HG03025 (cell line): Measurements from ENCODE around the gene CD300H.

ENCODE experiments used
- ATAC-seq: cut with Tn5 transposase; IDR thresholded peaks from one replicate; pipeline ENCODE4 v1.9.1; 2021; ENCODE audit warnings: mild to moderate bottlenecking, moderate library complexity; ENCODE audit not compliant: unreplicated experiment, low FRiP score

Gene CD300H

GRCh38 chr17:74554909-74555308 lies 12.4 kb downstream of the CD300H start:
- ATAC-seq: no peak

- no peak for ATAC-seq
These were observed 15.3 kb downstream of the CD300H start for GRCh38 chr17:74552037-74552436.

GRCh38 chr17:74550602-74551001 lies 16.7 kb downstream of the CD300H start:
- no peak for ATAC-seq

- no peak for ATAC-seq
These were observed 18.0 kb downstream of the CD300H start for GRCh38 chr17:74549343-74549742.

DNA sequence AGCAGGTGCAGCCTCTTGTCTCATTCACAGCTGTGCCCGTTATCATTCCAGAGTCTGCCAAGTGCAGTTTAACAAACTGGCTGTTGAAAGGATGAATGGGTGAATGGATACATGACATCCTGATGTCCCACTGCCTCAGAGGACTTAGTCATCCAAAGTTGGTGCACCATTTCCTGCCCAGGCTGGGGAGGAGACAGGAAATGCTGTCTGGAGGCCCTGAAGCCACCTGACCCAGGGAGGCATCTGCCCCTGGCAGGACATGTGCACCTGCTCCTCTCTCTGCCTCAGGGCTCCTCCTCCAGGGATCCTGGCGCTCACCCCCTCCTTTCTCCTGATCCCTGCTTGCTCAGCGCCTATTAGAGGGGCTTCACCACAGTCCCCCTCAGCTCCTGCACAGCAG lies 19.6 kb downstream of the CD300H start:
- ATAC-seq: no peak

- ATAC-seq: no peak
These were observed 20.0 kb downstream of the CD300H start for GRCh38 chr17:74547264-74547663.

GRCh38 chr17:74546586-74546985 lies 20.7 kb downstream of the CD300H start:
- no peak for ATAC-seq

DNA sequence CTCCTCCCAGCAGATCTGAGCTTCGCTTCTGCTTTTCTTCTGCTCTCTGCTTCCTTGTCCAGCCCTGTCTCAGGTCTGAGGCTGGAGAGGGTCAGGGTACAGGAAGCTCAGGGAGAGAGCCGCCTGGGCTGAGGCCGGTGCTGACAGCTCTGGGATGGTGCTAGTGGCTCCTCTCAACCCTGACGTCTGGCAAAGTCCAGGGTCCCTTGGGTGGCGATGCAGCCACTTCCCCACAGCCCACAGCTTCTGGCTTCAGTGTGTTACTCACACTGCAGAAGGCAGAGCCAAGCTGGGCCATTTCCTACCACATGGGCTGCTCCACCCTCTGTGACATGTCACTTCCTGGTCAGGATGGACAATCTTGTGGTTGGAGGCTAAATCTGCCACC lies 21.5 kb downstream of the CD300H start, which contains the start of gene CD300C:
Gene CD300C (minus strand): TSS at position 273 of the 388 bp plus-strand sequence. CDS start 333 bp downstream, outside the sequence.
- ATAC-seq: no peak

- ATAC-seq: no peak
These were observed 22.1 kb downstream of the CD300H start for GRCh38 chr17:74544991-74545842.

DNA sequence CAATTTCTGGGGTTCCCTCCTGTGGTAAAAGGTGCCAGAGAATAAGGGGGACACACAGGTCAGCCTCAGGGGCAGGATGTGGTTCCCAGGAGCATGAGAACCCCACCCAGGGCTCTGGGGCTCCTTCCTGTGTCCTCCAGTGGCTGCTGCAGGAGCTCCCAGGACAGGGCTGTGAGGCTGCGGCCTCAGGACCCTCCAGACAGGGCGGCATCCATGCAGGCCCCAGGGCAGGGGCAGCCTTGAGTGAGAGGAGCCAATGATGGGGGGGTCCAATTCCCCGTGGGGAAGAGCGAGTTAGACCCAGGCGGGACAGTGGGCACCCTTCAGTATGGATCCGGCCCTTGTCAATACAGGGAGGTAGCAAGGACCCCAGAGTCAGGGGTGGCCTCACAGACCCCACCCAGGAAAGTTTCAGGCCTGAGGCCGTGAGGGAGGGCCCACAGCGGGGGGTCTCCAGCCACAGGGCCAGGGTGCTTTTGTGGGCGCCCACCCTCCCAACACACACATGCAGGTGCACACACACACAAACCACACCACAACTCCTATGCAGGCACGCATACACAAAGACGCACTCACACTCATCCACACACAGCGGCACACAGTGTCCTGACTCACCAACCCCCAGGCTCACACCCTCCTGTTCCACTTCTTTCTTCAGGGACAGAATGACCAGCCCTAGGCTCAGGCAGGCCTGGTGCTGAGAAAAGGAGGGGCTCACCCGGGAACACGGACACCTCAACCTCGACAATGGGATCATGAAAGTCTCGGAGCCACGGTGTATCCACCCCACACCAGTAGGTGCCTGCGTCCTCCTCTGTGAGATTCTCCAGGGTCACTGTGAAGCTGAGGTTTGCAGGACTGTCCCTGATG lies 23.2 kb downstream of the CD300H start:
- no peak for ATAC-seq

GRCh38 chr17:74543406-74543805 lies 23.9 kb downstream of the CD300H start:
- no peak for ATAC-seq

GRCh38 chr17:74542727-74543383 lies 24.5 kb downstream of the CD300H start:
- no peak for ATAC-seq

DNA sequence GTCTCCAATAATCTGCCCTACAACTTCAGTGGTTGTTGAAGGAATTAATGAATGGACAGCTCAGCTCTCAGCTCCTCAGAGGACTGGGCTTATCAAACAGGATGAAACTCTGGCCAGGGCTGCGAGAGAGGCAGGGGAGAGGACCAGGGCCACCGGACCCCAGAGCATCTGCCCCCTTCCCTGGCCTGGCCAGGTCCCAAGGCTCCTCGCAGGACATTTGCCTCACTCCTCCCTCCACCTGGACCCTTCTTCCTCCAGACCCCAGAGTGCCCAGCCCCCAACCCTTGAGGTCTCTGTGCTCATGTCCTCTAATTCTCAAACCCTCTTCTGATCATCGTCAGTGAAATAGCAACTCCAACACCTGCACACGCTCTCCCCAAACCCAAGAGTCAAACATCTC lies 25.1 kb downstream of the CD300H start:
- ATAC-seq: no peak

DNA sequence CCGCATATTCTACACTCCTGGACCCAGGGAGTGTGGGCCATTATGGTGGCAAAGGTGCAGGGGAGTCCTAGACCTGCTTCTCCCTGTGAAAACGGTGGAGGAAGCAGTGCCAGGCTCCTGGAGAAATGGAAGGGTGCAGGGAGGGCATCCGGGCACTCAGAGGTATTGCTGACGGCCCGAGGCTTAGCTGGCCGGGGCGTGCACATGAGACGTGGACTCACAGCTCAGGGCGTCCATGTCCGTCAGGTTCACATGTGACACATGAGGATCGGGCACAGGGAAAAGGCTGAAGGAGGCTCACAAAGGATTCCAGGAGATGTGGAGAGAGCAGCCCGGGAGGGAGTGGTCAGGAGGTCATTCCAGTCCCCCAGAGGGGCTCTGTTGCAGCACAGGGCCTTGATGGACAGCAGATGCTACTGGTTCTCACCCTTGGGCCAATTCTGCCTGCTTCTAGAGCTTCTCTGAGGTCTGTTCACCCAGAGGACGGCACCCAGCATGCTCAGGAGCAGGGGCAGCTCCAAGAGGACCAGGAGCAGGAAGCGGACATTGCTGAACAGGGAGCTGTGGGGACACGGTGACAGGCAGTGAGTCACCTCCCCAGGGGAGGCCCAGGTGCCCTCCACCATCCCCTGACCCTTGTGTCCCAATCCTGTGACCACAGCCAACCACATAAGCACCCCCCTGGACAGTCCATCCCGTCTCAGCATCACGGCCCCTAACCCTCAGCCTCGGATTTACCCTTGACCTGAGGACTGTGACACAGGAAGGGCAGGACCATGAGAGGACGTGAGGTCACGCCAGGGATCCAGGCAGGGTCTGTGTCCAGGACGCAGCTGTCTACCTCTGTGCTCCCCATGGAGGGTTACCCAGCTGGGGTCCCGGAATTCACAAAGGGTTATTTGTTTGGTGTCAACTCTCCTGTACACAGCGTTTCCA lies 25.9 kb downstream of the CD300H start:
- no peak for ATAC-seq

GRCh38 chr17:74539281-74539820 lies 28.0 kb downstream of the CD300H start:
- ATAC-seq: no peak

- ATAC-seq: no peak
These were observed 30.4 kb downstream of the CD300H start for GRCh38 chr17:74536890-74537289.

GRCh38 chr17:74532115-74532514 lies 35.2 kb downstream of the CD300H start:
- no peak for ATAC-seq

GRCh38 chr17:74531231-74531761 lies 36.0 kb downstream of the CD300H start, which contains the start of gene CD300LB:
Gene CD300LB (minus strand): TSS chr17:74531475. CDS start chr17:74531350, 125 bp downstream.
- no peak for ATAC-seq

GRCh38 chr17:74530831-74531150 lies 36.5 kb downstream of the CD300H start:
- no peak for ATAC-seq
